SK-N-MC (cell line): ENCODE results near the gene SENP8.
"Not testable (repeated sequence)": the region's sequence is repeated elsewhere in the genome, so short reads cannot be mapped to it uniquely, and the experiment has no call there.

Experiments
- DNase-seq: peaks from one replicate; pipeline ENCODE4 v3.0.0-alpha.2; 2011; ENCODE audit warnings: low read depth, low spot score
- H3K27ac ChIP-seq: fragments of 200-600 bp; sonication (generic); 2 replicates; pipeline ENCODE4 v1.5.1; 2016; ENCODE audit warnings: mixed run types
- H3K36me3 ChIP-seq: fragments of 200-600 bp; sonication (generic); 2 replicates; pipeline ENCODE4 v1.6.1; 2017; ENCODE audit warnings: antibody characterized with exemption, low read length, mixed read lengths; ENCODE audit not compliant: insufficient read depth
- H3K4me3 ChIP-seq: fragments of 200-600 bp; sonication (generic); 2 replicates; pipeline ENCODE4 v1.5.1; 2016
- H3K9ac ChIP-seq: fragments of 200-600 bp; sonication (generic); 2 replicates; pipeline ENCODE4 v1.8.0; 2017; ENCODE audit warnings: mixed run types, mixed read lengths; ENCODE audit not compliant: insufficient read length
- H3K9me3 ChIP-seq: fragments of 200-600 bp; sonication (generic); 2 replicates; pipeline ENCODE4 v1.6.1; 2017; ENCODE audit warnings: low read depth, mild to moderate bottlenecking, antibody characterized with exemption, low read length, moderate library complexity, mixed read lengths
- EZH2 ChIP-seq: fragments of 200-600 bp; sonication (generic); IDR thresholded peaks from one replicate; pipeline ENCODE4 v1.6.1; 2017; ENCODE audit warnings: antibody characterized with exemption
- FOXP2 ChIP-seq: optimal IDR thresholded peaks from 2 replicates; pipeline ENCODE3; 2011; ENCODE audit warnings: mild to moderate bottlenecking, moderate library complexity; ENCODE audit not compliant: insufficient read depth; ENCODE audit errors: extremely low read length, control extremely low read depth
- POLR2AphosphoS5 ChIP-seq: IDR thresholded peaks from 2 replicates; pipeline ENCODE4 v1.6.1; 2012; ENCODE audit warnings: mild to moderate bottlenecking, low read depth, low read length, borderline replicate concordance

Gene SENP8

GRCh38 chr15:72086010-72086697 lies 32.0 kb upstream of the SENP8 start:
- Histone ChIP-seq H3K36me3 (no peaks in the 10 kb centered on the region), H3K27ac (no peak overlapping the region), H3K4me3 (no peak overlapping the region), H3K9me3 (no peaks in the 10 kb centered on the region), H3K9ac (no peak overlapping the region)
- TF ChIP-seq FOXP2 (no peak), EZH2 (no peak), POLR2AphosphoS5 (no peak)
- no peak for DNase-seq

- Histone ChIP-seq H3K9me3 (no peaks in the 10 kb centered on the region), H3K36me3 (no peaks in the 10 kb centered on the region), H3K4me3 (no peak overlapping the region), H3K9ac (no peak overlapping the region), H3K27ac (no peak overlapping the region)
- DNase-seq = no peak
- TF ChIP-seq EZH2 (no peak), FOXP2 (no peak), POLR2AphosphoS5 (no peak)
Observed at GRCh38 chr15:72086920-72087648, 31.1 kb upstream of the SENP8 start.

- H3K36me3 ChIP-seq = no peaks in the 10 kb centered on the region; the same call in 1 of the 2 replicates
- no peak overlapping the region for H3K27ac ChIP-seq
- TF ChIP-seq FOXP2 = no peak
- no peak for DNase-seq
- H3K9me3 ChIP-seq = no peaks in the 10 kb centered on the region
- H3K4me3 ChIP-seq = no peak overlapping the region
- H3K9ac ChIP-seq = no peak overlapping the region
Observed at GRCh38 chr15:72092006-72092405, 26.2 kb upstream of the SENP8 start.

GRCh38 chr15:72092691-72093090 lies 25.5 kb upstream of the SENP8 start:
- H3K4me3 ChIP-seq = no peak overlapping the region
- no peak for DNase-seq
- H3K27ac ChIP-seq = no peak overlapping the region
- no peaks in the 10 kb centered on the region; the same call in 1 of the 2 replicates for H3K36me3 ChIP-seq
- TF ChIP-seq EZH2 = no peak
- no peak for TF ChIP-seq POLR2AphosphoS5
- TF ChIP-seq FOXP2 = no peak
- H3K9ac ChIP-seq = no peak overlapping the region
- H3K9me3 ChIP-seq = no peaks in the 10 kb centered on the region

- Histone ChIP-seq H3K9me3 (no peaks in the 10 kb centered on the region), H3K27ac (no peak overlapping the region), H3K36me3 (no peaks in the 10 kb centered on the region; the same call in 1 of the 2 replicates), H3K4me3 (no peak overlapping the region), H3K9ac (no peak overlapping the region)
- TF ChIP-seq EZH2 (no peak), FOXP2 (no peak), POLR2AphosphoS5 (no peak)
- no peak for DNase-seq
Observed at GRCh38 chr15:72096796-72097195, 21.4 kb upstream of the SENP8 start.

- TF ChIP-seq POLR2AphosphoS5 (no peak), FOXP2 (no peak), EZH2 (no peak)
- DNase-seq = no peak
- no peak overlapping the region for H3K9ac ChIP-seq
- no peaks in the 10 kb centered on the region for H3K9me3 ChIP-seq
- H3K27ac ChIP-seq = no peak overlapping the region
- H3K36me3 ChIP-seq = no peaks in the 10 kb centered on the region; the same call in 1 of the 2 replicates
- no peak overlapping the region for H3K4me3 ChIP-seq
Observed at GRCh38 chr15:72098040-72098439, 20.2 kb upstream of the SENP8 start.

- TF ChIP-seq POLR2AphosphoS5 (no peak), EZH2 (no peak), FOXP2 (no peak)
- H3K36me3 ChIP-seq = no peaks in the 10 kb centered on the region; the same call in 1 of the 2 replicates
- H3K27ac ChIP-seq = no peak overlapping the region
- DNase-seq = no peak
- no peak overlapping the region for H3K9ac ChIP-seq
- H3K4me3 ChIP-seq = no peak overlapping the region
- H3K9me3 ChIP-seq = no peaks in the 10 kb centered on the region
Observed at GRCh38 chr15:72099155-72099554, 19.0 kb upstream of the SENP8 start.

GRCh38 chr15:72100551-72100950 lies 17.7 kb upstream of the SENP8 start:
- DNase-seq, H3K9ac ChIP-seq, H3K4me3 ChIP-seq, H3K9me3 ChIP-seq, H3K27ac ChIP-seq, H3K36me3 ChIP-seq: not testable (repeated sequence)

- H3K9ac ChIP-seq = no peak overlapping the region
- no peak for DNase-seq
- TF ChIP-seq POLR2AphosphoS5 (no peak), EZH2 (no peak), FOXP2 (no peak)
- H3K36me3 ChIP-seq = no peaks in the 10 kb centered on the region
- no peaks in the 10 kb centered on the region for H3K9me3 ChIP-seq
- H3K4me3 ChIP-seq = no peak overlapping the region
- no peak overlapping the region for H3K27ac ChIP-seq
Observed at GRCh38 chr15:72105111-72105510, 13.1 kb upstream of the SENP8 start.
